SJCRH30 (cell line): ENCODE measurements around the gene PREX1. TPM values are rescaled to one million over a fixed set of nuclear protein-coding genes. Genes with fewer than 3 reads are reported as not detected.

Experiments
- DNase-seq, 2 experiments: peaks; one replicate each; pipeline ENCODE4 v3.0.0-alpha.2; 2015 to 2020
- H3K27ac ChIP-seq: fragments of 250-450 bp; sonication (Bioruptor Pico); 2 replicates; pipeline ENCODE4 v1.5.1; 2020; ENCODE audit warnings: mild to moderate bottlenecking, moderate library complexity
- H3K27me3 ChIP-seq: fragments of 250-450 bp; sonication (Bioruptor Pico); 2 replicates; pipeline ENCODE4 v1.5.1; 2020; ENCODE audit warnings: mild to moderate bottlenecking, moderate library complexity
- H3K36me3 ChIP-seq: fragments of 250-450 bp; sonication (Bioruptor Pico); 2 replicates; pipeline ENCODE4 v1.5.1; 2020; ENCODE audit warnings: mild to moderate bottlenecking, moderate library complexity
- H3K4me1 ChIP-seq: fragments of 250-450 bp; sonication (Bioruptor Pico); 2 replicates; pipeline ENCODE4 v1.5.1; 2020; ENCODE audit warnings: mild to moderate bottlenecking, moderate library complexity
- H3K4me3 ChIP-seq: fragments of 250-450 bp; sonication (Bioruptor Pico); 2 replicates; pipeline ENCODE4 v1.5.1; 2020; ENCODE audit warnings: mild to moderate bottlenecking, moderate library complexity
- H3K9me3 ChIP-seq: fragments of 250-450 bp; sonication (Bioruptor Pico); replicated peaks from 2 replicates; pipeline ENCODE4 v1.5.1; 2020; ENCODE audit warnings: mild to moderate bottlenecking, moderate library complexity
- total RNA-seq: library from RNA; depleted of rRNA; stranded (reverse); fragments of >200 nt; shearing (Covaris generic); gene quantifications from 2 replicates; pipeline ENCODE4 v1.2.3, GENCODE V29; 2014

Gene PREX1
- total RNA-seq, 1 experiment from 2014 or later: 88.9 TPM

DNA sequence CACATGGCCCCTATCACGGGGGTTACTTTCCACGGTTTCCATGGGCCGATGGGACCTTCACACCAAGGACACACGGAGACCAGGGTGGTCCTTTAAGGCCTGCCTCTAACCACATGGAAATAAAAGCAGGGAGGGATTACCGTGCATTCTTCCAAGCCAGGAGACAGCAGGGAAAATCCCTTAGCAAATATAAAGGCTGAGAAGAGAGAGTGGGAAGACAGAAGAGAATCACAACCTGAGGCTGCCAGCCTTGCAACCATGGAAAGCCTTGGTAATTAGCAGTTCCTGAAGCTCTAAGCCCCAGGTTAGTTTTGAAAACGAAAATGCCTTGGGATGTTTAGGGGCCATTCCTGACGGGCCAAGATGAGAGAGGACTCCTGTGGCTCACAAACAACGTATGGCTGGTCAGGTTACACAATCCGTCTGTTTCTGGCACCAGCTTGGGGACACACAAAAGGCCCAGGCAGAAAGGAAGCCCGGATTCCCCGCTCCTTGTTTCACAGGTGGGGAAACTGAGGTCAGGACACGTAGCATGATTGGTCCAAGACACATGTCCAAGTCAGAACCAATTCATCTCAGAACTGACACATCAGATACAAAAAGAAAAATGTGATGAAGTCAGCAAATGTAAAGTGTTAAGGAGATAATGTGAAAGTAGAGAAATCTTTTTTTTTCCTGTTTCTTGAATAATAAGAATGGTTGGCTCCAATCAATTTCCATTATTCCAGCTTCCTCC, 2.8 kb downstream of the PREX1 start:
- H3K36me3 ChIP-seq: no peaks in the 10 kb centered on the region; the same call in 1 of the 2 replicates
- peak overlapping the region; percentile 97 for H3K4me3 ChIP-seq
- no peaks in the 10 kb centered on the region for H3K27me3 ChIP-seq
- peak overlapping the region; percentile 17; the same call in 1 of the 2 replicates for H3K27ac ChIP-seq
- no peaks in the 10 kb centered on the region for H3K9me3 ChIP-seq
- peak; percentile 76 to 91 for DNase-seq
- H3K4me1 ChIP-seq: peaks cover 17% of the 10 kb centered on the region

GRCh38 chr20:48823960-48824498, 3.8 kb downstream of the PREX1 start:
- no peaks in the 10 kb centered on the region; the same call in 1 of the 2 replicates for H3K36me3 ChIP-seq
- no peak overlapping the region for H3K4me3 ChIP-seq
- no peaks in the 10 kb centered on the region for H3K27me3 ChIP-seq
- peaks cover 17% of the 10 kb centered on the region for H3K4me1 ChIP-seq
- no peaks in the 10 kb centered on the region for H3K9me3 ChIP-seq
- no peak overlapping the region for H3K27ac ChIP-seq
- no peak for DNase-seq

GRCh38 chr20:48823476-48823875, 4.3 kb downstream of the PREX1 start:
- Histone ChIP-seq H3K36me3 (no peaks in the 10 kb centered on the region; the same call in 1 of the 2 replicates), H3K27ac (no peak overlapping the region), H3K9me3 (no peaks in the 10 kb centered on the region), H3K27me3 (no peaks in the 10 kb centered on the region), H3K4me1 (peaks cover 17% of the 10 kb centered on the region), H3K4me3 (no peak overlapping the region)
- DNase-seq: no peak

- Histone ChIP-seq H3K27ac (no peak overlapping the region), H3K9me3 (no peaks in the 10 kb centered on the region), H3K4me1 (peaks cover 17% of the 10 kb centered on the region), H3K27me3 (no peaks in the 10 kb centered on the region), H3K36me3 (no peaks in the 10 kb centered on the region; the same call in 1 of the 2 replicates), H3K4me3 (no peak overlapping the region)
- DNase-seq: no peak
These were observed 4.9 kb downstream of the PREX1 start for GRCh38 chr20:48822879-48823385.

DNA sequence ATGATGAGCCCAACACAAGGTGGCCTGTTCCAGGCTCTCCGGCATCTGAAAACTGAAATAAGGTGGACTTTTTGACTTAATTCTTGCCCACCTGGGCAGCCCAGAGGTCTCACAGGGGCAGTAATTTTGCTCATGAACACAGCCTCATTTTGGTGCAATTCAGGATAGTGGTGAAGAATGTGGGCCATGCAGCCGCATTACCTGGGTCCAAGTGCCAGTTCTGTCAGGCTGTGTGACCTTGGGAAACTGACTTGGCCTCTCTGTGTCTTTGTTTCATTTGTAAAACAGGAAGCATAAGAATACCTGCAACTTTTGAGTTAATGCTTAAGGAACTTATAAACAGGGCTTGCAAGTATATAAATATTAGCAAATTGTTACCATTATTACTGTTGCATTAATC, 5.6 kb downstream of the PREX1 start:
- H3K4me1 ChIP-seq: peaks cover 17% of the 10 kb centered on the region
- no peaks in the 10 kb centered on the region for H3K9me3 ChIP-seq
- DNase-seq: no peak
- no peaks in the 10 kb centered on the region; the same call in 1 of the 2 replicates for H3K36me3 ChIP-seq
- no peaks in the 10 kb centered on the region for H3K27me3 ChIP-seq
- H3K27ac ChIP-seq: no peak overlapping the region
- H3K4me3 ChIP-seq: no peak overlapping the region

DNA sequence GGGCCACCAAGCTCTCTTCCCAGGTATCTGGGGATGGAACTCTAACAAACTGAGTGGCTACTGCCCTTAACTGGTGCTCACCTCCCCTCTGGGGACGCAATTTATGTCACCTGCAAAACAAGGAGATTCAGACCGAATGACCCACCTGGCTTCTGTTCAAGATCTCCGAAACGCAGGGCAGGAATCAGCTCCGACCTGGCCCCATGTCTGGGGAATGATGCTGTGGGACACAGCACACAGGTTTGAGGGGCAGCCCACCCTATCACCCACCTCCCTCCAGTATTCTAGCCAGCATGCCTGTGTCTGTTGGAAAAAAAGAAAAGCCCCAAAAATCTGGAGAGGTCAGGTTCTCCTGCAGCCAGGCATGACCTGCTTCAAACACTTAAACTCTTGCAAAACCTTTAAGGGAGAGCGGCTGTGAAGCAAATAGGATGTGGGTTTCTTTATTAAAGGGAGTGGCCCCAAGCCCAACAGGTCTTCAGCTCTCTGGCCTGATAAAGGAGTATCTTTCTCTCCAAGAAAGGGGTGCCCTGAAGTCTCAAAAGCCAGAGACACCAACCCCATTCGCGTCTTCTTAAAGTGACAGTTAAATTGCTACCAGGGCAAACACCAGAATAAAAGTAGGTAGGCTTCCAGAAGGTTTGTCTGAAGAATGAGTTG, 6.4 kb downstream of the PREX1 start:
- no peak for DNase-seq
- no peaks in the 10 kb centered on the region for H3K9me3 ChIP-seq
- H3K36me3 ChIP-seq: peaks cover 6% of the 10 kb centered on the region; the same call in 1 of the 2 replicates
- no peak overlapping the region for H3K4me3 ChIP-seq
- no peak overlapping the region for H3K27ac ChIP-seq
- H3K4me1 ChIP-seq: peaks cover 17% of the 10 kb centered on the region
- no peaks in the 10 kb centered on the region for H3K27me3 ChIP-seq

DNA sequence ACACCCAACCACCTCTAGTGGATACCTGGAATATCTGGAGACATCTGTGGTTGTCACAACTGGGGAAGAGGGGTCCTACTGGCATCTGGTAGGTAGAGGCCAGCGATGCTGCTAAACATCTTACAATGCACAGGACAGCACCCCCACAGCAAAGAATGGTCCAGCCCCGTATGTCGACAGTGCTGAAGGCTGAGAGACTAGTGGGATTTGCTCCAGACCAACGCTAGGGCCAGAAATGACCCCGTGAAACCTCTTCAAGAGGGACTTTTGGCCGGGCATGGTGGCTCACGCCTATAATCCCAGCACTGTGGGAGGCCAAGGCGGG, 7.2 kb downstream of the PREX1 start:
- peaks cover 6% of the 10 kb centered on the region; the same call in 1 of the 2 replicates for H3K36me3 ChIP-seq

DNA sequence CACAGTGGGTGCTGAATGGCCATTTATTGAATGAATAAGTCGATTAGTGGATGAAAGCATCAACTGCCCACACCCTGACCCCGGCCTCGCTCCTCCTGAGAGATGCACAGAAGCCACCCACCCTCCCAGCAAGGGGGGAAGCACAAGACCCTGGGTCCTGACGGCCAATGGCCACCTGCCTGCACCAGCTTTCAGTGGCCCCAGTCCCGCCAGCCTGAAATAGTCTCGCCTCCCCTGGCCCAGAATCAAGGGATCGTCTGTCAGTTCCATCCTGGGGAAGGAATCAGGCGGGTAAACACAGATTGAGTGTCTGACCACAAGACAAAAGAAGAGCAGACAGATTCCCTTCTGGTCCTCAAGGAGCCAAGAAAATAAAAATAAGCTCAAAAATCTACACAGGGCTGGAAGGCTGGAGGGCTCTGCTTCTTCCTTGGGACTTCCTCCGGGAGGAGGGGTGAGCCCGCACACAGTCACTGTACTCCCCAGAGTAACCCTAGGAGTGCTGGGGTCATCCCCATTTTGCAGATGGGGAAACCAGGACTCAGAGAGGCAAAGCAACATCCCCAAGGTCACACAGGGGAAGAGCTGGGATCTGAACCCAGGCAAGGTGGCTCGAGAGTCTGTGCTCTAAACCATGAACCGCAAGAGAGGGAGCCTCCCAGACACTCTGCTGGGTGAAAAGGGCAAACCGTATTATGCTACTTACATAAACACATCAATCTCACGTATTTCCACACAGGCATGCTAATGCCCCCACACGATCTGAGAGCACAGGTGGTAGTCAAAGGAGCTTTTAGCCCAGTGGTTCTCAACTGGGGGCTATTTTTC, 7.8 kb downstream of the PREX1 start:
- H3K4me1 ChIP-seq: peaks cover 8% of the 10 kb centered on the region
- peaks cover 6% of the 10 kb centered on the region; the same call in 1 of the 2 replicates for H3K36me3 ChIP-seq
- H3K27ac ChIP-seq: no peak overlapping the region
- H3K27me3 ChIP-seq: no peaks in the 10 kb centered on the region
- no peaks in the 10 kb centered on the region for H3K9me3 ChIP-seq
- no peak overlapping the region for H3K4me3 ChIP-seq
- DNase-seq: no peak

More for the DNA sequence above, 7.2 kb downstream of the PREX1 start:
- Histone ChIP-seq H3K27me3 (no peaks in the 10 kb centered on the region), H3K9me3 (no peaks in the 10 kb centered on the region), H3K4me1 (peaks cover 14% of the 10 kb centered on the region), H3K4me3 (no peak overlapping the region), H3K27ac (no peak overlapping the region)
- no peak for DNase-seq

DNA sequence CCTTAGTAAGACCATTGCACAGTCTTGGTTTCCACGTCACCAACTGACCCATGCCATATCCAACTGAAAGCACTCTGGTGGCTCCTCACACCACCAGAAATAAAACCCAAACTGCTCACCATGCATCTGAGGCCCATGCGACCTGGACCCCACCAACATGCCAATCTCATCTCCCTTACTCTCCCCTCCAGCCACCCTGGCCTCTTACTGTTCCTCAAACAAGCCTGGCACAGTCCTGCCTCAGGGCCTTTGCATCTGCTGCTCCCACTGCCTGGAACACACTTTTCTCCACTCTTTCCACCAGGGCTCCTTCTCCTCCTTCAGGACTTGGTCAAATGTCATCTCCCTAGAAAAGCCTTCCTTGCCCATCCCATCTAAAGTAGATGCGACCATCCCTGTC, 8.7 kb downstream of the PREX1 start:
- Histone ChIP-seq H3K4me3 (no peak overlapping the region), H3K27me3 (no peaks in the 10 kb centered on the region), H3K4me1 (no peaks in the 10 kb centered on the region; the same call in none of the 2 replicates), H3K36me3 (peaks cover 6% of the 10 kb centered on the region; the same call in 1 of the 2 replicates), H3K27ac (no peak overlapping the region), H3K9me3 (no peaks in the 10 kb centered on the region)
- DNase-seq: no peak

GRCh38 chr20:48818481-48818987, 9.3 kb downstream of the PREX1 start:
- DNase-seq: no peak
- H3K9me3 ChIP-seq: no peaks in the 10 kb centered on the region
- no peaks in the 10 kb centered on the region for H3K27me3 ChIP-seq
- peaks cover 6% of the 10 kb centered on the region; the same call in 1 of the 2 replicates for H3K36me3 ChIP-seq
- no peak overlapping the region for H3K4me3 ChIP-seq
- H3K4me1 ChIP-seq: no peaks in the 10 kb centered on the region; the same call in 1 of the 2 replicates
- H3K27ac ChIP-seq: no peak overlapping the region

DNA sequence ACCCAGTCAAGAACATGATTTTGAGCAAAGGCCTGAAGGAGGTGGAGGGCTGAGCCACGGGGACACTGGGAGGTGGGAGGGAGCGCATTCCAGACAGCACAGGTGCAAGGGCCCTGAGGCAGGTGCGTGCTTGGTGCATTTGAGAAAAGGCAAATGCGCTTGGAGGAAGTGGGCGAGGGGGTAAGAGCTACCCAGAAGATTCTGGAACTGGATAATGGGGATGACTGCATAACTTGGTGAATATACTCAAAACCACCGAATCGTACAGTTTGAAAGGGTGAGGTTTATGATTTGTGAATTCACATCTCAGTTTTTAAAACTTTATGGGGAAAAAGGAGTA, 9.8 kb downstream of the PREX1 start:
- Histone ChIP-seq H3K4me3 (no peak overlapping the region), H3K36me3 (peaks cover 6% of the 10 kb centered on the region; the same call in 1 of the 2 replicates), H3K9me3 (no peaks in the 10 kb centered on the region), H3K27ac (no peak overlapping the region), H3K4me1 (no peaks in the 10 kb centered on the region; the same call in 1 of the 2 replicates), H3K27me3 (no peaks in the 10 kb centered on the region)
- DNase-seq: no peak

DNA sequence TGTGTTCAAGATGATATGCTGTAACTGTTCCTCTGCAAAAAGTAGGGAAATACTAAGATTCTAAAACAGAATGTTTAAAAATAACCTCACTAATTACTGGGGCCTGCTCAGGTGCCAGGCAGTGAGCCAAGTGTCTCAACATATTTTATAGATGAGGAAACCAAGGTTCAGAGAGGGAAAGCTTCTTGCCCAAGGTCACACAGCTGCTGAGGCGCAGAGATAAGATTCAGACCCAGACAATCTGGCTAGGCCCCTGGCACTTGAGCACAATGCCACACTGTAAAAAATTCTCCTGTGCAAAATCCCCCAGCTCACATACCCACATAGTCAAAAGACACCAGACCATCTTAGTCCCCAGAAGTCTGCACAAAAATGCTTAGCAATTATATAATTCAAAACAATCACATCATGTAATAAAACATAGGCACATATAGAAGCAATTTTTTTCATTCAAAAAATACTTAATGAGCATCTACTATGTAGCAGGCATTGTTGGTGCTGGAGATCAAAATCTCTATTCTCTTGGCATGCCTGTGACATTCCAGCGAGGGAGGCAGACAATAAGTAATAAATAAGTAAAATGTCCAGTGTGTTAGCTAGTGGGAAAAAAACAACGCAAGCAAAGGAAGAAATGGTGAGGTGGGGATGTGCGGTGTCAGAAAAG, 10.3 kb downstream of the PREX1 start:
- H3K36me3 ChIP-seq: peaks cover 6% of the 10 kb centered on the region; the same call in 1 of the 2 replicates
- no peak overlapping the region for H3K27ac ChIP-seq
- no peaks in the 10 kb centered on the region for H3K9me3 ChIP-seq
- no peak overlapping the region for H3K4me3 ChIP-seq
- no peak for DNase-seq
- H3K27me3 ChIP-seq: no peaks in the 10 kb centered on the region
- H3K4me1 ChIP-seq: no peaks in the 10 kb centered on the region; the same call in 1 of the 2 replicates

DNA sequence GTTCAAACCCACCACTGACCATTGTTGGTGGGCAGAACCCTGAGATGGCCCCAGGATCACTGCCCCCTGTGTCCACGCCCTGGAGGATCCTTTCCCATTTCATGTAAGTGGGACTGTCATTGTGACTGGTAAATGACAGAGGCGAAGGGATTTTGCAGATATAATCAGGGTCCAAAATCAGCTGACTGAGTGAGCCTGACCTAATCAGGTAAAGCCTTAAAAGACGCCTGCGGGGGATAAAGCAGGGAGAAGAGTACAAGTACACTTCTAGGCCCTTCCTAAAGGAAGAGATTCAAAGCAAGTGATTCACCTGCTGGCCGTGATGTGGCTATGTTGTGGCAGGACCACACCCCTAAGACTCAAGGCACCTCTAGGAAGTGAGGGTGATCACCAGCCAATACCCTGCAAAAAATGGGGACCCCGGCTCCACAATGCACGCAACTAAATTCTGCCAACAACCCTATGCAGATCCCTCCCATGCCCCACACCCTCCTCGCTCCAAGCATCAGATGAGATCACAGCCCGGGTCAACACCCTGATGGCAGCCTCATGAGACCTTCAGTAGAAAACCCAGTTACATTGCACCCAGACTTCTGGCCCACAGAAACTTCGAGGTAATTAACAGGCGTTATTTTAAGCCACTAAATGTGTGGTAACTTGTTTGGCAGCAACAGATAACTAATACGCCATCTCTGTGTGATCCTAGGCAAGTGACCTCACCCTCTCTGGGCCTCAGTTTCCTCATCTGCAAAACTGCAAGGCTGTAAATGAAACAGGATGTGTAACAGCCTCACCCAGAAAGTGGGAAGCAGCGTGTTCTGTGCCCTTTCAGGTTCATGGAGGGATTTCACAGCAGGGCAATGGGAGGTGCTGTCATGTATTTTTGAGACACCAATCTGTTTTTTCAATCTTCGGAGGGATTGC, 11.3 kb downstream of the PREX1 start:
- H3K36me3 ChIP-seq: peaks cover 6% of the 10 kb centered on the region; the same call in 1 of the 2 replicates
- H3K4me1 ChIP-seq: no peaks in the 10 kb centered on the region; the same call in 1 of the 2 replicates
- H3K9me3 ChIP-seq: no peaks in the 10 kb centered on the region

More for the DNA sequence above, 11.3 kb downstream of the PREX1 start:
- Histone ChIP-seq H3K27ac (no peak overlapping the region), H3K4me3 (no peak overlapping the region), H3K27me3 (no peaks in the 10 kb centered on the region)
- DNase-seq: no peak
